HG03095 (cell line): Measurements from ENCODE around the gene ADCYAP1R1.

Experiments used
- ATAC-seq: cut with Tn5 transposase; IDR thresholded peaks from one replicate; pipeline ENCODE4 v1.9.1; 2021; ENCODE audit warnings: moderate library complexity; ENCODE audit not compliant: unreplicated experiment

ADCYAP1R1 gene

GRCh38 chr7:31051598-31052486 is at the start of gene ADCYAP1R1:
TSS of gene ADCYAP1R1 (plus strand) at chr7:31052308. CDS start at chr7:31063265, 10,957 bp downstream.
- ATAC-seq = no peak

DNA sequence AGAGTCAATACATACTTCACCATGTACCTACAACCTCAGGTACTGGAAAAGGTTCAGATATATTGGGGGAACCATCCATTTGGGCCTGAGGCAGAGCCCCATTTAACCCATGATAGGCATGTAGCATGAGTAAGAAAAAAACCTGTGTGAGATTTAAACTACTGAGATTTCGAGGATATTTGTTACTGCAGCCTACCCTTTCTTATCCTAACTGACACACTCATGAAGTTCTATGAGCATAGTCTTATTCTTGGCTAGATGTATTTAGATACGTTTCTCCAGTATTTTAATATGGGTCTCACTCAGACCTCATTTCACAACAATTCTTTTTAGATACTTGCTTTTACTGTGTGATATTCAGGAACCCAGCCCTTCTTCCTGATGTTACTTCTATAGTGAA is 49.0 kb upstream of the ADCYAP1R1 start:
- ATAC-seq = no peak

GRCh38 chr7:31003721-31004120 is 48.4 kb upstream of the ADCYAP1R1 start:
- ATAC-seq = no peak

GRCh38 chr7:31004393-31004792 is 47.7 kb upstream of the ADCYAP1R1 start:
- ATAC-seq = no peak

DNA sequence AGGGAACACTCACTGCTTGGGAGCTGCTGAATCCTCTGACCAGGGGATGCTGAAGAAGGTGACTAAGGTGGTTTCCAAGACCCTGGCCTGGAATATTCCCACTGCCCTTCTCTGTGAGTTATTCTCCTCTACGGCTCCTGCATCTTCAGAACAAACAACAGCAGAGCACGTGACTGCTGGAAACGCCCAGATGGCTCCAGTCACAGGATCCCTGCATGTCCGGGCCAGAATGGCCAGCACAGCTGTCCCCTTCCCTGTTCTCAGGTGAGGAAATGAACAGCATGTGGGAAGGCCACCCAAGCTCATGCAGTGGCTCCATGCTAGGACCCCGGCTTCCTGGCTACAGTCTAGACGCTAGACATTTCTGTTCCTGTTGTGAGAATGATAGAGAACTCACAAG is 45.3 kb upstream of the ADCYAP1R1 start:
- ATAC-seq = no peak

- ATAC-seq = no peak
These were observed 44.5 kb upstream of the ADCYAP1R1 start for GRCh38 chr7:31007634-31008033.

DNA sequence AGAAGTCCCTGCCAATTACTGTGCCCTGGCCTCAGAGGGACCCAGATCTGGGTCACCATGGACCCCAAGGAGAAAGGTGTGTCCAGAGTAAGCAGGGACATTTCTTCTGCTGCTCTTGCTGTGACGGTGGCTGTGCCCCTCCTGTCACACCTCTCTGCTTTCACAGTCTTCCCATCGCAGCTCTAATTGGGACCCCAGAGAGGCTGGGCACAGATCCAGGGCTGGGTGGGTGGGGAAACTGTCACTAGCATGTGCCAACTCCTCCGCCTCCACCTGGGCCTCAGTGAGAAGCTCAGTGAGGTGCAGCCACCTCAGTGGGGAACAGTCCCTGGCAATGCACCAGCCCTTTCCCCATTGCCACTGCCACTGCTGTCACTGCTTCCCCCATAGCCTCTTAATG is 37.3 kb upstream of the ADCYAP1R1 start:
- no peak for ATAC-seq

- ATAC-seq = no peak
These were observed 35.0 kb upstream of the ADCYAP1R1 start for GRCh38 chr7:31017032-31017675.

GRCh38 chr7:31017721-31018120 is 34.4 kb upstream of the ADCYAP1R1 start:
- no peak for ATAC-seq

DNA sequence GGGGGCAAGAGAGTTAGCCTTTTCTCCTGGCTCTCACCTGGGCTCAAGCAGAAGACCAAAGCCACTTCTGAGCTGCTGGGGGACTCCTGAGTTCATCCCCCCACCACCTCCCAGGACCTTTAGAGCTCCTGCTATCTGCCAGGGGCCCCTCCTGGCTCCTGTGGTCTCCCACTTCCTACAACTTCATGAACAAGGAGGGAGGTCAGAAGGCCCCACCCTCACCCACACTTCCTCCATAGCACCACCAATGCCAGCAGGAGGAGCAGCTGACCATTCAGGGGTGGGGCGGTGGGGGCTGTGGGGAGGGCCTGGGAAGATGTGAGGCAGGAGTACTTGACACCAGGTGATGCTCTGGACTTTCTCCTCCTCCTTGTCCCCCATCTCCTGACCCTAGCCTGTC is 32.6 kb upstream of the ADCYAP1R1 start:
- ATAC-seq = no peak

DNA sequence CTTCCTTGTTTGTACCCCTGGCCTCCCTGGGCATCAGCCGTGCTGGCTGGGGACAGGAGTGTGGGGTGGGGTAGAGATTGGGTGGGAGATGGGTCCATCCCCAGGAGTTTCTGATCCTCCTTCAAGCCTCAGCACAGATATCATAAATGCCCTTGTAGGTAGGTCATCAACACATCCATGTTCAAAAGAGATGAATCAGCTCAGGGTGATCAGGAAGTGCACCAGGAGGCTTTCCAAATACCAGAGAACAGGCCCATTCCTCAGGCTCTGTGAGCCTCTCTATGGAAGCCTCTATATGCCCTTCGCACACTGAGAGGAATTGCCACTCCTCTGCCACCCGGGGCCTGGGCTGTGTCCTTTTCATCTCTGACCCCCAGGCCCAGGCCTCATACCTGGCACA is 31.9 kb upstream of the ADCYAP1R1 start:
- no peak for ATAC-seq

- ATAC-seq = no peak
These were observed 31.5 kb upstream of the ADCYAP1R1 start for GRCh38 chr7:31020652-31021051.

- no peak for ATAC-seq
These were observed 30.0 kb upstream of the ADCYAP1R1 start for GRCh38 chr7:31022117-31022516.

DNA sequence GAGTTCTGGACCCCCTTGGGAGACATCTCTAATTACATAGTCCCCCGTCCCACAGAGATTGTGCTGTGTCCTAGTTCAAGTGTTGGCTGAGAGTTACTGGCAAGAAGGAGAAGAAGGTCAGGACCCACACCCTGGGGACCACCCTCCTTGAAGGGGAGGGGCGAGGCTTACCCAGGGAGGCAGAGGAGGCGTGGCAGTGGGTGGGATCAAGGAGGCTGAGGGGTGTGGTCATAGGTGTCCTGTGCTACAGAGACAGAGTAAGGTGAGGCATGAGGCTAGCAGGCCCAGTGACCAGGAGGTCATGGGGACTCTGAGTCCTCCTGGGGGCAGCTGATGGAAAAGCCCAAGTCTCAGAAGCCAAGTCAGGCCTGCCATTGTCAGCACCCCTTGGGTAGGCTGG is 29.4 kb upstream of the ADCYAP1R1 start:
- ATAC-seq = no peak

DNA sequence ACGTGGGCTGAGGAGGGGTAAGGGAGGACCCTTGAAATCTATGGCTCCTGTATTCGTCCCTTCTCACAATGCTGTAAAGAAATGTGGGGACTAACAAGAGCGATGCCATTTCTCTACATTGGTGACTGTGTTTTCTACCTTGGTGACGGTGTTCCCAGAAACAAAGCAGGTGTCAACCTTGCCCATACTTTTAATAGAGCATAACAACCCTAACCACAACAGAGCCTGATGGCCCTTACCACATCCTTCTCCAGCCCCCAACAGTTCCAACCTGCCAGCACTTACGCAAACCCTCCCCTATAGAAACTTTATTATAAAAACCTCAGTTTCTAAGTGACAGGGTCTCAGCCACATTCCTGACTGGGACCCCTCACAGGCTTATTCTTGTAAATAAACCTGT is 28.2 kb upstream of the ADCYAP1R1 start:
- ATAC-seq = no peak

DNA sequence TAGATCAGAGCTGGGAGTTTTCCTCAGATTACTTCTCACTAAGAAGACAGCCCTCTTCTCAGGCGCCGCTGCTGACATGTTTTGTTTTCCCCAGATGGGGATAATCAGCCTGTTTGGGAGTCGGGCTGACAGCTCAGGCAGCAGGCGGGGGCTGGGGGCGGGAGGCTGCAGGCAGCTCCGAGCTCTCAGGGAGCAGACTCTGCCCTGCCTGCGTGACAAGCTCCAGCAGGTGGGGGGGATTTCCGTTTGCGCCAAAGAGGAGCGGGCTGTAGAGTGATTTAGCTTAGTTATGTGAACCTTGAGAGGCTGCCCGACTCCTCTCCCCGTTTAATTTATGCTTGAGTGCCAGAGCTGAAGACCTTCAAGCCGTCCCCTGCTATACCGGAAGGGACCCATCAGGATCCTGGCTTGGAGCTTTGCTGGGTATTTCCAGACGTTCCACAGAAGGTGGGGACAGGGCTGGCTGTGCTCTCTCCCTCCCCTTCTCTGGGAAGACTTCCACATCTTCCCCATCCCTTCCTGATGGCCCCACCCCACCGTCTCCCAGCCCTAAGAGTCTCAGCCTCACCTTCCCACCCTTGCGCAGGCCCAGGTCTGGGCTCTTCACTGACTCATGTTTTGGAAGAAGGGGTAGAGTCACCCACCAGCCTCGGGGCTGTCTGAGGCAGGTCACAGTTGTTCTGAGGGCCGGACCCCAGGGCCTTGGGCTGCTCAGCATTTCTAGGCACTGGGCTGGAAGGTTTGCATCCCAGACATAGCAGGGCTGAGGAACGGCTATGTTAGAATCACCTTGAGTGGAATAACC is 24.7 kb upstream of the ADCYAP1R1 start:
- ATAC-seq = no peak

DNA sequence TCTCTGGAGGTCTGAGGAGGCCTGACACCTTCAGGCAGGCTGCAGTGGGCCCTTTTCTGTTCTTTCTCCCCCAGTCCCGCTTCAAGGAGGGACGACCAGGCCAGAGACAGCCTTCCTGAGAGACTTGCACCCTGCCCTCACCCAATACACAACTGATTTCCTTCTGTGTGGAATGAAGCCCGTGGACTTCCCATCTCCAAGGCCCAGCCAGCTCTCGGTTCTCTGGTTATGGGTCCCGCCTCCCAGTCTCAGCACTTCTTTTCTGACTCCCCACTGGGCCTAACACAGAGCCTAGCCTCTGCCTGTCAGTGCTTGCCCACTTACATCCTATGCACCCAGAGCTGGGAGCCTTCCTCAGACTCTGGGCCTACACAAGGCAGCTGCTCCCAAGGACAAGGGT is 24.1 kb upstream of the ADCYAP1R1 start:
- ATAC-seq = no peak

- ATAC-seq = no peak
These were observed 23.6 kb upstream of the ADCYAP1R1 start for GRCh38 chr7:31028417-31028992.

DNA sequence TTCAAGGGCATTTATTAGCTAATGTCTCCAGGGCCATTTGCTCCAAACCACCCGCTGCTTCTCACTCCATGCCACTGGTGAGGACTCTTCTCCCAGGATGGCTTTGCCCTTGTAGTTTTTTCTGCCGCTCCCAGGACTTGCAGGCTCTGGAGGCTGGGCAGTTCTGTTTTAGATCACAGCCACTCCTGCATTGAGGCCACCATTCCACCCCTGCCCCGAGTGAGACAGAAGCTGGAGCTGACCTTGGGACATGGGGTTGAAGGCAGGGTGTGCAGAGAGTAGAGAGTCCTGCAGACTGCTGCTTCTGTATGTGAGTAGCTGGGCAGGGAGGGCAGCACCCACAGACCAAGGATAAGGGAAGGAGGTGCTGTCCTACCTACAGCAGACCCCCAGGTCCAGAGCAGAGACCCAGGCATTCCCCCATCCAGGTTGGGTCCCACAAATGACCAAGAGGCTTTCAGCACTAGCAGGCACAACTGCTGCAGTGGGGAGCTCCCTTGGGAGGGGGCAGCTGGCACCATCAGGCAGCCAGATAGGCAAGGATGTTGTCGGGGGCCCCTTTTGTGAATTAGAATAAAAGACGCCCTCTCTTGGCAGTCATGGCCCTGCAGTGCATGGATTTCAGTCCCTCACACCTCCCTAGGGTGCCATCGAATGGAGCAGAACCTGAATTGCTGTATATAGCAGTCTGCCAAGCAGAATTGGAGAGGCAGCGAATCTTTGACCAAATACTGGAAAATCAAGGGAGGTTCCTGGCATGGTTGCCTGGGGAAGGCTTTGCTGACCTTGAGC is 22.7 kb upstream of the ADCYAP1R1 start:
- no peak for ATAC-seq

DNA sequence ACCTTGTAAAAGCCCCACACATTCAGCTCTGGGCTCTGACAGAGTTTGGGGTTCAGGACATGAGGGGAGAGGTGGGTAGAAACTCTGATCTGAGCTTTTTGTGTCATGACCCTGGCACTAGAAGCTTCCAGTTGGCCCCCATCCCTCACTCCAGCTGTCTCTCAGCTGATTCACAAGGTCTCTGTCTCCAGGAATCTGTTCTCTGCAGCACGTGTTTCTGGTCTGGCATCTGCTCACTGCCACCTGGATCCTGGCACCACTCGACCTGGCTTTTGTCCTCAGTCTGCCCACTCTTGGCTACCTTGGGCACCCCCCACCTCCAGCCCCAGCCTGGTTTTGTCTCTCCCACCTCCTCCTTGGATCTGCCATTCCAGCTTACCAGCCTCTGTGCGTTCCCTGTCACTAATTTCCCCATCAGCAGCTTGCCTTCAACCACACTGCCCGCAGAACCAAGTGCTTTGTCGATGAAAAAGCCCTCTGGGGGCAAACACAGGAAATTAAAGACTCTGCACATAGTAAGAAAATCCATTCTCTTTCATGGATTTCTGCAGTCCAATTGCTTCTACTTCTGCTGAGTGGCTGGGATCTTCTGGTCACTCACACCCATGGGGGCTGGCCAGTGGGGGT is 18.3 kb upstream of the ADCYAP1R1 start:
- ATAC-seq = no peak
